ENCODE results near the gene MYO7B.

The MYO7B gene

DNA sequence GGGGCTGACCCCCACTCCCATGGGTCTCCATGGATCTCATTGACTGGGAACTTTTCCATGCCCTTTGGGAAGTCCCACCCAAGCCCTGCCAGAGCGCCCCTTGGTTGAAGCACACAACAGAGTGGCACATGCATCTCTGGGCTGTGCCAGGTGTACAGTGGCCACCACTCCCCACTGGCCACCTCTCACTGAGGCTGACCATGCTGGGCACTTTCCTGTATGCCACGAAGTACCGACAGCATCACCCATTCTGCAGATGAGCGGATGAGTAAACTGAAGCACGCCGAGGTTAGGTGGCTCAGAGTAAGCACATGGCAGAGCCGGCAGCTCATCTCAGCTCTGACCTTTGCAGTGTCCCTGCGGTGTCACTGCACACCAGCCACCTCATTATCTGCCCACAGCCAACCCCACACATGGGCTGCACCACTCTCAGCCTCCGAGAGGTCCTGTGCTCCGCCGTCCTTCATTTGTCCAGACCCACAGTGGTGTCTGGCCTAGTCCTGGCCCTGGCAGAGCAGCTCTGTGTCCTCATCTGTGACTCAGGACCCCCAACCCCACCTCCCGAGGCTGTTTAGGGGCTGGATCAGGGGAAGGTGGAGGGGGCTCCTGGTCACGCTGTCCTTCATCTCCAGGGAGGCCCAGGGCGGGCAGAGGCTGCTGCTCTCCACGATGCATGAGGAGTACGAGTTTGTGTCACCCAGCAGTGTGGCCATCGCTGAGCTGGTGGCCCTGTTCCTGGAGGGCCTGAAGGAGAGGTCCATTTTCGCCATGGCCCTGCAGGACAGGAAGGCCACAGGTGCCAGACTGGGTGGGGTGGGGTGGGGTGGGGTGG lies 92.5 kb downstream of the MYO7B start:
- DNase-seq = no peak

GRCh38 chr2:127628767-127629614 lies 93.5 kb downstream of the MYO7B start:
- no peak for DNase-seq

DNA sequence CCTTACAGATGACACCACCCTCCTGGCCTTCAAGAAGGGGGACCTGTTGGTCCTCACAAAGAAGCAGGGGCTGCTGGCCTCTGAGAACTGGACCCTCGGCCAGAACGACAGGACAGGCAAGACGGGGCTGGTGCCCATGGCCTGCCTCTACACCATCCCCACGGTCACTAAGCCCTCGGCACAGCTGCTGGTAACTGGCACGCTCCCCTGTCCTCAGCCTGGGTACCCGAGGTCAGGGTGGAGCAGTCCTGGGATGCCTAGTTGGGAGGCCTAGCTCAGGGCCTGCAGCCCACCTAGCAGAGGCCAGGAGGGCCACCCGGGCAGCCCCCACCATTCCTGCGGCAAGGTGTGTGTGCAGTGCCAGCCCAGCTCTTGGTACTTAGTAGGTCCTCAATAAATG lies 94.2 kb downstream of the MYO7B start:
- DNase-seq = no peak

GRCh38 chr2:127630096-127630863 lies 94.8 kb downstream of the MYO7B start:
- no peak for DNase-seq

GRCh38 chr2:127630864-127631540 lies 95.5 kb downstream of the MYO7B start:
- no peak for DNase-seq

DNA sequence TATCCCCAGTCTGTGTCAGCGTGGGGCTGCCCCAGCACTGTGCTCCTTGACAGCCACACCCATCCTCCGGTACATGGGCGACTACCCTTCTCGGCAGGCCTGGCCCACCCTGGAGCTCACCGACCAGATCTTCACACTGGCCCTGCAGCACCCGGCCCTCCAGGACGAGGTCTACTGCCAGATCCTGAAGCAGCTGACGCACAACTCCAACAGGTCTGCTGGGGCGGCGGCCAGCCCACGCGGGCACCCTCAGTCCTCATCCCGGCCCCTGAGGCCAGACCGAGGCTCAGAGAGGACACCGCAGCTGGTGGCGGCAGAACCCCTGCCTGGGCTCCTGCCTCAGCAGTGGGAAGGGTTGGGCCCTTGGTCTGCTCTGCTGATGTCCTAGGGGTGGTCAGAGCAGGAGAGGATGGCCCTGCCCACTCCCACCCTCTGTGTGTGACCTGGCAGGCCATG lies 96.1 kb downstream of the MYO7B start:
- DNase-seq = no peak

GRCh38 chr2:127631997-127632581 lies 96.6 kb downstream of the MYO7B start:
- DNase-seq = no peak

DNA sequence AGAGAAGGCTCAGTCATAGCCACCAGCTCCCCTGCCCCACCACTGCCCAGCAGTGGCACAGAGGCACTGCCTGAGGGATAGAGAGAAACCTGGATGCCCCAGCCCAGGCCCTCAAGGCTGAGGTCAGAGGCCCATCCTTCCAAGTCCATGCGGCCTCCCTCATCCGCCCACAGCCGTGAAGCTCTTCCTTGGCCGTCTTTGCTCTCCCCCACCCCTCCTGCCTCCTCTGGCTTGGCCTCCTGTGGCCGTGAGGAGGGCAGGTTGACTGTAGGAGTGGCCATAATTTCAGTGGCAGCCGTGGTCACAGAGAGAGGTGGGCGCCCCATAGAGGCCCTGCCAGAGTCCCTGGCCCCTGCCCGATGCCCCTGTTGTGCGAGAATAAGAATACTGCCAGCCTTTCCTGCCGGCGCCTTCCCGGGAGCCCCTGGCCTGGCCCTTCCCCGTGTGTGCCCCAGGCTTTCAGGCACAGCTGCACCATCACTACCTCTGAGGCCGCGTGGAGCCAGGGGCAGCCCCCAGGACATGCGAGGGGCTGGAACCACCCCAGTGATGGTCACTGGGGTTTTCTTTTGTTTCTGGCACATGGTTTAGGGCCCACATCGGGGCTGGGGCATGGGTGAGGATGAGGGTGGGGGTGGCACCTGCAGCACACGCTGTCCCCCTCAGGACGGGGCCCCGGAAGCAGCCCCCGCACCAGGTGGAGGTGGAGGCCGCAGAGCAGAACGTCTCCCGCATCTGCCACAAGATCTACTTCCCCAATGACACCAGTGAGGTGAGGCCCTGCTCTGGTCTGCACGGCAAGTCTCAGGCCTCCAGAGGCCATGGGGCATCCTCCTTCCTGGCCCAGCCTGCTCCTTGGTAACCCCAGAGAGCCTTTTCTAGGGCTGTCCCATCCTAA lies 97.4 kb downstream of the MYO7B start:
- no peak for DNase-seq

GRCh38 chr2:127633556-127634065 lies 98.1 kb downstream of the MYO7B start:
- no peak for DNase-seq

GRCh38 chr2:127634066-127634617 lies 98.7 kb downstream of the MYO7B start:
- no peak for DNase-seq

- no peak for DNase-seq
Measured at GRCh38 chr2:127634626-127635379, 99.3 kb downstream of the MYO7B start.

GRCh38 chr2:127635380-127636237 lies 100.1 kb downstream of the MYO7B start:
- no peak for DNase-seq

- no peak for DNase-seq
Measured at GRCh38 chr2:127636248-127637235, 101.1 kb downstream of the MYO7B start.

- DNase-seq = no peak
Measured at GRCh38 chr2:127637236-127637630, 101.8 kb downstream of the MYO7B start.

DNA sequence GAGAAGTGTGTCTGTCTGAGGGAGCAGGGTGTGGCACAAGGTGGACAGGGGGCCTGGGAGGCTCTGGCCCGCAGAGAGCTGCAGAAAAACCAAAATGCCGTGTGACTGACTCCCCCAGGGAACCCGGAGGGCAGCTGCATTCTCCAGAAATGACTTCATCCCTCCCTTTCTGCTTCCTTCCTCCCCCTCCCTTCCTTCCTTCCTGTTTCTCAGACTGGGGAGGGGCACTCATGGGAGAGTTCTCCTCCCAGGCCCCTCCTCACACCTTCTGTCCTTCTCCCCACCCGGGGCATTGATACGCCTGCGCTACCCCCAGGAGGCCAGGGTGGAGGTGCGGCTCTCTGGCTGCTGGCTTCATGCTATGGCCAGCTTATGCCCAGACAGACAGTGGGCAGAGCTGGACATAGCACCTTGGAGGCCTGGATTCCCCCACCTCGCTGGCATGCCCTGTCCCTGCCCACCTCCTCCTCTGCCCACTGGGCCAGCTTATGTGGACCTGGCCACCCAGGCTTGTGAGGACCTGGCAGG lies 102.3 kb downstream of the MYO7B start:
- peak; percentile 85 for DNase-seq

DNA sequence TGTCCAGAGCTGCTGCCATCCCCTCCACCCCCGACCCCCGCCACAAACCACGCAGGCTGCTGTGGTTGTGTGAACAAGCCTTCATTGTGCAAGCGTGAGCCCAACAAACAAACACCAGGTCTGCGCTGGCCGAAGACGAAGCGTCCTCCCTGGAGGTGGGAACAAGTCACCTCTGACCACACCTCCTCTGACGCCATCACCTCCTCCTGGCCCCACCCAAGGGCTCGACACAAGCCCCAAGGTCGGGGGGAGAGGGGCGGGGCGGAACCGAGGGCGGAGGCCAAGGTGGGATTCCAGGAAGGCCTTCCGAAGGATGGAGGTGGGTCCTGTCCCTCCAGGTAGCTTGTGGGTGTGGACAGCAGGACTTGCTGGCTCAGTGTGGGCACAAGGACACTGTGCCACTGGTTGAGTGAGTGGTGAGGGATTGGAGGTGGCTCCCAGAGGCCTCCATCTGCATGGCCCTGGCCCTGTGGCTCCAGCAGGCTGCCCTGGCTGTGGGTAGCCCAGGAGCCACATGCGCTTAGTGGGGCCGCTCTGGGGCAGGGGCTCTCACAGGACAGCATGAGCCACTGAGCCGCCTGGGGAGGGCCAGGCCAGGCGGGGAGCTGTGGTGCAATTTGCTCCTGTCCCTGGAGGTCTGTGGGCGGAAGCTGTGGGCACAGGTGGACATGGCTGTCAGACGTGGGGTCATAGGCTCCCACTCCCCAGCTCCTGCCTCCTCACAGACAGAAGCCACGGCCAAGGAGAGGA lies 103.1 kb downstream of the MYO7B start:
- no peak for DNase-seq
